K562 (cell line): Measurements from ENCODE around the gene PDGFRA. TPM values are rescaled to one million over a fixed set of nuclear protein-coding genes. Genes with fewer than 3 reads are reported as not detected.

ENCODE experiments used
- ATAC-seq: fragments of 200-7000 bp; cut with Tn5 transposase; 3 replicates; pipeline ENCODE4 v1.9.1; 2020; ENCODE audit warnings: moderate library complexity
- BruUV-seq: library from RNA; stranded (reverse); fragments of 400-500 nt; replicated peaks from 2 replicates; lab custom pipeline; 2021; lab: Mats Ljungman, UMichigan
- CTCF ChIA-PET: fragments of 300-600 bp; formaldehyde crosslinking; extraction: SDS; loops from one replicate; lab custom pipeline; 2021; ENCODE audit warnings: low intra/inter-chr PET ratio; lab: Yijun Ruan, JAX
- POLR2A ChIA-PET: fragments of 300-600, 350-650 bp; sonication (Branson Sonifier 250); formaldehyde crosslinking; extraction: SDS; loops from one replicate; lab custom pipeline; 2021; ENCODE audit warnings: antibody characterized with exemption, inconsistent platforms; lab: Yijun Ruan, JAX
- DNase-seq, 4 experiments: peaks; one replicate each; pipeline versions ENCODE4 v3.0.0 to v3.0.0-alpha.2; 2011 to 2018; ENCODE audit warnings: low spot score in 3 of 4, mixed read lengths in 3 of 4; ENCODE audit errors: extremely low read depth in 1 of 4
- FAIRE-seq: peaks from 2 replicates; lab custom pipeline; 2011; peaks lifted over from hg19 to GRCh38; lab: Jason Lieb, UNC
- H2AFZ ChIP-seq: 2 replicates; pipeline ENCODE4 v1.6.0; 2011; ENCODE audit warnings: low read depth, low read length, control low read depth, inconsistent platforms
- H3K27ac ChIP-seq: fragments of 200-600 bp; 3 replicates; pipeline ENCODE4 v1.8.0; 2011; ENCODE audit warnings: low read depth, mild to moderate bottlenecking, control low read depth, inconsistent platforms, low read length, moderate library complexity, mixed read lengths; ENCODE audit errors: extremely low read depth
- H3K27me3 ChIP-seq, 2 experiments: fragments of 300-600 bp in 1 of 2; 2 replicates in 1 of 2; 3 replicates in 1 of 2; pipeline versions ENCODE4 v1.6.0 to v1.8.0; 2011; ENCODE audit warnings: inconsistent platforms in 2 of 2, low read length in 2 of 2, mild to moderate bottlenecking in 1 of 2, mixed read lengths in 1 of 2, moderate library complexity in 1 of 2; ENCODE audit not compliant: control insufficient read depth in 2 of 2, insufficient read depth in 2 of 2
- H3K36me3 ChIP-seq: fragments of 300-600 bp; 3 replicates; pipeline ENCODE4 v1.8.0; 2011; ENCODE audit warnings: mild to moderate bottlenecking, low read length, inconsistent platforms; ENCODE audit not compliant: control insufficient read depth, insufficient read depth
- H3K4me1 ChIP-seq, 2 experiments: fragments of 200-600 bp in 1 of 2; replicated peaks in 1 of 2; 2 replicates in 1 of 2; 3 replicates in 1 of 2; pipeline versions ENCODE4 v1.5.1 to v1.8.0; 2011; ENCODE audit warnings: inconsistent platforms in 2 of 2, low read length in 2 of 2, mild to moderate bottlenecking in 1 of 2, mixed read lengths in 1 of 2, moderate library complexity in 1 of 2; ENCODE audit not compliant: control insufficient read depth in 2 of 2, insufficient read depth in 2 of 2
- H3K4me2 ChIP-seq: 2 replicates; pipeline ENCODE4 v1.6.1; 2011; ENCODE audit warnings: low read length, control low read depth, inconsistent platforms, mixed read lengths; ENCODE audit not compliant: insufficient read depth
- H3K4me3 ChIP-seq: fragments of 200-600 bp; sonication (generic), shearing (Covaris generic); 2 replicates; pipeline ENCODE4 v1.5.1; 2016; ENCODE audit warnings: control low read depth, inconsistent platforms
- H3K79me2 ChIP-seq: fragments of 200-600 bp; 3 replicates; pipeline ENCODE4 v1.8.0; 2011; ENCODE audit warnings: low read length, inconsistent platforms; ENCODE audit not compliant: control insufficient read depth, insufficient read depth
- H3K9ac ChIP-seq, 2 experiments: 2 replicates each; pipeline versions ENCODE4 v1.6.0 to v1.6.1; 2011; ENCODE audit warnings: low read depth in 2 of 2, low read length in 2 of 2, control low read depth in 1 of 2, inconsistent platforms in 1 of 2, mild to moderate bottlenecking in 1 of 2, mixed read lengths in 1 of 2; ENCODE audit not compliant: insufficient read depth in 1 of 2
- H3K9me1 ChIP-seq: one replicate; pipeline ENCODE4 v1.6.0; 2011; ENCODE audit warnings: inconsistent platforms, mild to moderate bottlenecking, low read length, moderate library complexity; ENCODE audit not compliant: control insufficient read depth, insufficient read depth
- H3K9me3 ChIP-seq: replicated peaks from 2 replicates; pipeline ENCODE4 v1.5.1; 2011; ENCODE audit warnings: low read depth, low read length, inconsistent platforms; ENCODE audit not compliant: control insufficient read depth, insufficient read depth
- H4K20me1 ChIP-seq: replicated peaks from 2 replicates; pipeline ENCODE4 v1.6.1; 2011; ENCODE audit warnings: low read length, inconsistent platforms, mixed read lengths; ENCODE audit not compliant: control insufficient read depth, insufficient read depth
- BDP1 ChIP-seq: IDR thresholded peaks from 3 replicates; pipeline ENCODE4 v1.6.1; 2011; ENCODE audit not compliant: insufficient read length, insufficient read depth
- EGR1 ChIP-seq: fragments of 450-650 bp; conservative IDR thresholded peaks from 2 replicates; pipeline ENCODE4 v1.6.1; 2017; ENCODE audit warnings: mild to moderate bottlenecking
- SIRT6 ChIP-seq: IDR thresholded peaks from one replicate; pipeline ENCODE4 v1.6.1; 2012; ENCODE audit warnings: low read depth, mild to moderate bottlenecking, control low read depth, inconsistent platforms, low read length, moderate library complexity
- ZNF274 ChIP-seq: IDR thresholded peaks from 2 replicates; pipeline ENCODE4 v1.6.1; 2011; ENCODE audit warnings: low read depth, mild to moderate bottlenecking, low read length, moderate library complexity, borderline replicate concordance
- ZNF318 ChIP-seq, 2 experiments: fragments of 450-650 bp; IDR thresholded peaks; 2 replicates each; pipeline ENCODE4 v1.6.1; 2016; ENCODE audit warnings: mild to moderate bottlenecking in 2 of 2, borderline replicate concordance in 1 of 2, low read depth in 1 of 2, moderate library complexity in 1 of 2
- ZNF57 ChIP-seq: fragments of 450-650 bp; formaldehyde crosslinking; IDR thresholded peaks from 2 replicates; pipeline ENCODE4 v1.4.0; 2020; ENCODE audit warnings: mild to moderate bottlenecking, moderate library complexity
- WGBS: fragments of 100-300 bp; shearing (Covaris generic); methylation state at CpG from one replicate; pipeline ENCODE4 v1.1.6; 2016; ENCODE audit warnings: low coverage, mixed read lengths; ENCODE audit not compliant: insufficient coverage; ENCODE audit errors: missing lambda C conversion rate; 5-methylcytosine and 5-hydroxymethylcytosine counted together
- in situ Hi-C: fragments of 300-500 bp; cut with MboI; formaldehyde crosslinking; loops from 4 replicates; pipeline ENCODE4 v1.15.0; 2018; ENCODE audit warnings: inconsistent platforms, mixed read lengths
- intact Hi-C: fragments of 100-400 bp; cut with micrococcal nuclease; formaldehyde crosslinking; loops from 2 replicates; pipeline ENCODE4 v1.14.2; 2022
- polyA plus RNA-seq, 8 experiments: library from polyadenylated mRNA; depleted of rRNA in 4 of 8; stranded (reverse) in 5 of 8; unstranded in 3 of 8; fragments of >200 nt; fragmentation: Nextera tagmentation in 2 of 8; fragmentation: Illumina TruSeq in 1 of 8; extraction: Ambion mirVana in 2 of 8; extraction: Trizol in 1 of 8; gene quantifications; 2 replicates each; pipeline versions ENCODE4 v1.2.1 to v1.2.3, GENCODE V29; 2011 to 2014; ENCODE audit warnings: inconsistent platforms in 1 of 8, missing spikeins in 1 of 8
- total RNA-seq, 7 experiments: library from RNA; depleted of rRNA in 6 of 7; stranded (reverse); fragments of >200 nt in 6 of 7; fragmentation: Illumina TruSeq in 2 of 7; extraction: Trizol in 2 of 7; gene quantifications; 2 replicates each; pipeline versions ENCODE4 v1.2.1 to v1.2.3, GENCODE V29; 2011 to 2021; ENCODE audit warnings: low replicate concordance in 1 of 7

PDGFRA gene
- total and polyA plus RNA-seq, 9 of the 15 experiments (the other 6 are each of a cell fraction or from before 2014, with no cell fraction given) = 0.40 TPM; not detected in 8

- no peak for TF ChIP-seq ZNF274
Observed at GRCh38 chr4:54229631-54230483, 764 bp downstream of the PDGFRA start (continued).

- in situ Hi-C loops = loop anchor here (25.0 kb wide), 2 partner anchors 743 to 1843 kb away; no protein-coding TSS in a partner anchor
- BruUV-seq = no TSS peak
- intact Hi-C loops = loop anchor here (5.0 to 10.0 kb wide), 3 partner anchors 523 to 1853 kb away; no protein-coding TSS in a partner anchor
- Histone ChIP-seq H3K4me1 (peaks cover 0 to 28% of the 10 kb centered on the region in 2 experiments; a peak in 2 of 5 replicates), H4K20me1 (peaks cover 11% of the 10 kb centered on the region; the same call in 1 of the 2 replicates), H2AFZ (no peak overlapping the region), H3K9me1 (no peaks in the 10 kb centered on the region), H3K9ac (no peak overlapping the region), H3K4me3 (no peak overlapping the region), H3K27ac (no peak overlapping the region), H3K79me2 (no peaks in the 10 kb centered on the region), H3K36me3 (no peaks in the 10 kb centered on the region), H3K27me3 (peaks cover 22 to 51% of the 10 kb centered on the region in 2 experiments), H3K9me3 (no peaks in the 10 kb centered on the region), H3K4me2 (no peak overlapping the region)
- ChIA-PET POLR2A (interaction anchor here (0.6 to 0.7 kb wide), 2 partner anchors 16 to 770 kb away, joined by 3 to 4 read pairs; no protein-coding TSS in a partner anchor), CTCF (no interaction called here)
- TF ChIP-seq ZNF57 (CRISPR knock-in tag) (no peak), SIRT6 (no peak), ZNF318 (IDR thresholded peaks at IDR 0.05; ENCODE audit: borderline replicate concordance in 1 of 2, low read depth in 1 of 2) (no peak), EGR1 (no peak), BDP1 (no peak)
- WGBS = 32% methylated on average over 39 of the region's 63 CpGs
- no peak for DNase-seq
- no peak for ATAC-seq
- FAIRE-seq = no peak
Observed at GRCh38 chr4:54230484-54231418, 1.7 kb downstream of the PDGFRA start.
